SW480 (cell line): ENCODE data around the gene CENPM.
A peak's percentile ranks its signal among the peaks of the same experiment; 100 is the strongest.

Experiments used
- DNase-seq: peaks from one replicate; pipeline ENCODE4 v3.0.0-alpha.2; 2016; ENCODE audit warnings: low spot score

CENPM gene

GRCh38 chr22:41931701-41932269 lies 15.2 kb downstream of the CENPM start:
- no peak for DNase-seq

DNA sequence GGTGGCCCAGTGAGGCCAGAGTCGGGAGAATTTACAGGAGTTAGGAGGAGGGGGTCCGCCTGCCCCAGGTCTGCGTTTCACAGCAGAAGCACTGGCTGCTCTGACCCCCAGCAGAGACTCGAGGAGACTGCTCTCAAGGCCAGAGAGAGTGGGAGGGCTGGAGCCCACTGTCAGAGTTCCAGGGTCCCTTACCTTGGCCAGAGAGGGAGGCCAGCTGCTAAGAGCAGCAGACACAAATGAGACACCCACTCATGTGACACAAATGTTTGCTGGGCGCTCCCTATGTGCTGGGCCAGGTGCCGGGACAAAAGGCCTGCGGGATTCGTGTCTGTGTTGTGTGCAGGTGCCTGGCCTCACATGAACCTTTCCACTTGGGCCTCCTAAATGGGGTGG lies 17.5 kb downstream of the CENPM start:
- no peak for DNase-seq

GRCh38 chr22:41928593-41929417 lies 18.1 kb downstream of the CENPM start:
- no peak for DNase-seq

DNA sequence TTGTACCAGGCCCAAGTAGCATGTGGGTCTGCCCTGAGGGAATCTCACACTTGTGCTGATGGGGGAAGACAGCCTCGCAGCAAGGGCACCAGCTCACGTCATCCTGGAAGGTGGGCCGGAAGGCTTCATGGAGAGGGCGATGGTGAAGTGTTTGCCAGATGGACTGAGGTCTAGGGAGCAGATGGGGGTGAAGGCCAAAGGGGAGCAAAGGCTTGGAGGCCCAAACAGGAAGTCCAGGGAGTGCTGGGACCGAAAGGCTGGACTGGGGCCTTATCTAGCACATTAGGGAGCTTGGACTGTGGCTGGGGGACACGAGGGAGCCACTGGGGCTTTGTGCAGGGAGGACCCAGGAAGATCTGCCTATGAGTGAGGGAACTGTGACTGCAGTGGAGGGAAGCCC lies 19.1 kb downstream of the CENPM start:
- no peak for DNase-seq

GRCh38 chr22:41925783-41926460 lies 21.0 kb downstream of the CENPM start:
- peak; percentile 40 for DNase-seq

DNA sequence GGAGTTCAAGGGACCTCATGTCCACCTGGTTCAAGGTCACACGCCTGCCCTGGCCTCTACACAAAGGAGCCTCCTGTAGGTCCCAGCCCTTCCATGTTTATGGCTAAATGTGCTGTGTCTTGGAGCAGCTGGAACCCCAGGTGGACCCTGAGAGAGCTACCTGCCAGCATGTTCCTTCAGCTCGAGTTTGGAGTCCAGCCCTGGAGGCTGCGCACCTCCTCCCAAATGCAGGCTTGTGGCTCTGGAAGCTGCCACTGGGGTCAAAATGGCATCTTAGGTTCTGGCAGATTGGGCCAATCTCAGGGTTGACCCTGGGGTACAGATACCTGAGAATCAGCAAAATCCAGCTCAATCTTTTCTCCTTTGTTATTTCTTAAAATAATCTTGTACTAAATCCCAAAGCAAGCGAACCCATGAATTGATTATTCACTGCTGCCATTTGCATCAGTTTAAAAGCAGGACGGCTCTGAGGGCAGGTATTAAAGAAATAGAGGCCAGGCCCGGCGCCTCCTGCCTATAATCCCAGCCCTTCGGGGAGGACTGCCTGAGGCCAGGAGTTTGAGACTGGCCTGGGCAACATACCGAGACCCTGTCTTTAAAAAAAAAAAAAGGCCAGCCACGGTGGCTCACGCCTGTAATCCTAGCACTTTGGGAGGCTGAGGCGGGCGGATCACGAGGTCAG lies 23.2 kb downstream of the CENPM start:
- DNase-seq: no peak

GRCh38 chr22:41922940-41923594 lies 23.9 kb downstream of the CENPM start:
- DNase-seq: no peak

GRCh38 chr22:41922328-41922727 lies 24.6 kb downstream of the CENPM start:
- DNase-seq: no peak

- no peak for DNase-seq
Observed at GRCh38 chr22:41920271-41920976, 26.5 kb downstream of the CENPM start.

DNA sequence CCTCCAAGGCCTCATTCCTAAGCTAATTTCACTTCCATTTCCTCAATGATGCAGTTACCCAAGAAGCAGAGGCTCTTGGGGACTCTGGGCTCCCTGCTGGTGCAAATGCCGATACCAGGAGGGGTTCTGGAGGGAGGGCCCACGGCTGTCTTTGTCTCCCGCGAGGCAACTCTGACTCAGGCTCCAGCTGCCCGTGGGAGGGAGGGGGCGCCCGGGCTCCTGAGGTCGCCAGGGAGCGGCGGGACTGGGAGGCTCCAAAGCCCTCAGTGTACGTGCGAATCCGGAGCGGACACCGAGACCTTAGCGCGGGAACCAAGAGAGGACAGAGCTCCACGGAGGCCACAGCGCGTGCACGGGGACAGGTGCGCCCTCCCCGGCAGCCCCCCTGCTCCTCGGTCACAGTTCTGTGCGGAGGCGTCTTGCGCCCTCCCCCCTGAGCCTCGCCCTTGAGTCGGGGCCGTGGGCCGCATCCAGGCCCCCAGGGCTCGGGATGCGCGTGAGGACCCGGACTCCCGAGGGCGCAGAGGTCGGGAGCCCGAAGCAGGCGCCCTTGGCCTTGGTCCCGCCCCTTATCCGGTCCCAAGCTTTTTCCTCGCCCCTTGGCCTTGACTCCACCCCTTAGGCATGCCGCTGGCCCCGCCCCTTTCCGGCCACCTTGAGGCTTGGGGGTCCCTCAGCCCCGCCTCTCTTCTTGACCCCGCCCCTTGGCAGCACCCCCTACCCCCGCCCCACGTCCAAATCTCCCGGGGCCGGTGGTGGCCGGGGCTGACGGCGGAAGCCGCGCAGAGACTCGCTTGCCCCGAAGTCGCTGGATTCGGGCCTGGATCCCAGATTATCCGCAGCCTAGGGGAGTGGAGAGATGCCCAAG lies 27.4 kb downstream of the CENPM start:
- DNase-seq: no peak

DNA sequence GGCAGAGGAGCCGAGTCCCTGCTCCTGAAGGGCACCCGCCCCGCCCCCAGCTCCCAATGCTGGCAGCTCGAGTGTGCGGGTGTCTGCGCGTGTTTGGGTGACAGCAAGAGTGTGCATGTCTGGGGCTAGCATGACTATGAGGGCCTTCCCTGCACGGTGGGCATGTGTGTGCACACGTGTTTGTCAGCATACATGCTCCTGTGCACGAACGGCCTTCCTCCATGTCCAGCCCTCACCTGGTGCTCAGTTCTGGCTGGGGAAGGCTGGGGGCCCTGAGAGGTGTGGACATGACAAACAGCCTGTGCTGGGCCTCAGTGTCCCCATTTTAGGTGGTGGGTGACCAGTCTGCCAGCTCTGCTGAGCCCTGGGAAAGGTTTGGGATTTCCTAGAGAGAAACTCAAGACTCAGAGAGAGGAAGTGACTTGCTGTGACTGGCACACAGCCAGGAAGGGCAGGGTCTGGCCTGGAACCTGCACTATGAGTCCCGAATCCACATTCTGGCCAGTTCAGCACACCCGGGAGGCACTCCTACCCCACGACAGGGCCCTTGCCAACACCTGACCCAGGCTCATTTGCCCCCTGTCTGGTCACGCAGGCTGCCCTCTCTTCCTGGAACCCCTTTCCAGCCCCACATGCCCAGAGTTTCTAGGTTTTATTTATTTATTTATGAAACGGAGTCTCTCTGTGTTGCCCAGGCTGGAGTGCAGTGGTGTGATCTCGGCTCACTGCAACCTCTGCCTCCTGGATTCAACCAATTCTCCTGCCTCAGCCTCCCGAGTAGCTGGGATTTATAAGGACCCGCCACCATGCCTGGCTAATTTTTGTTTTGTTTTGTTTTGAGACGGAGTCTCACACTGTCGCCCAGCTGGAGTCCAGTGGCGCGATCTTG lies 28.8 kb downstream of the CENPM start:
- DNase-seq: no peak

- DNase-seq: no peak
Observed at GRCh38 chr22:41917375-41917902, 29.5 kb downstream of the CENPM start.

DNA sequence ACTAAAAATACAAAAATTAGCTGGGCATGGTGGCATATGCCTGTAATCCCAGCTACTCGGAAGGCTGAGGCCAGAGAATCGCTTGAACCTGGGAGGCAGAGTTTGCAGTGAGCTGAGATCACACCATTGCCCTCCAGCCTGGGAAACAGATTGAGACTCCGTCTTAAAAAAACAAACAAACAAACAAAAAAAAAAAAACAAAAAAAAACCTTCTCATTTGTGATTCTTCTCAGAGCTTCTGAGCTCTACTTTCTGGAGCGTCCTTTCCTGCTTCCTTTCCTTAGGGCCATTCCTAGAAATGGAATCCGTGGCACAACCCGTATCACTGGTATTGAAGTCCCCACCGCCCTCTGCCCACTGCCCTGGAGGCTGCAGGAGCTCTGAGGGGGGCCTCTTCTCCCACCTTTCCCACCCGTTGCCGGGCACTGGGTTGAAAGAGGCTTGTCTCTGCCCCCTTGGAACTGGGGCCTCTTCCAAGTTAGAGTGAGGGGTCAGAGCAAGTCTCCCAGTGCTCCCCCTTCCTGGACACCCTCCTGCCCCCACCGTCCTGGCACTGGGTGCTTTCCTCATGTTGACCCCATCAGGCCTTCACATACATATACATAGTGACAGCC lies 30.1 kb downstream of the CENPM start:
- no peak for DNase-seq

- DNase-seq: no peak
Observed at GRCh38 chr22:41915786-41916493, 31.0 kb downstream of the CENPM start.

GRCh38 chr22:41915035-41915785 lies 31.7 kb downstream of the CENPM start, which contains the start of gene SHISA8:
TSS of gene SHISA8 (minus strand) at chr22:41915074. CDS start at chr22:41914667, 407 bp downstream.
- DNase-seq: no peak

DNA sequence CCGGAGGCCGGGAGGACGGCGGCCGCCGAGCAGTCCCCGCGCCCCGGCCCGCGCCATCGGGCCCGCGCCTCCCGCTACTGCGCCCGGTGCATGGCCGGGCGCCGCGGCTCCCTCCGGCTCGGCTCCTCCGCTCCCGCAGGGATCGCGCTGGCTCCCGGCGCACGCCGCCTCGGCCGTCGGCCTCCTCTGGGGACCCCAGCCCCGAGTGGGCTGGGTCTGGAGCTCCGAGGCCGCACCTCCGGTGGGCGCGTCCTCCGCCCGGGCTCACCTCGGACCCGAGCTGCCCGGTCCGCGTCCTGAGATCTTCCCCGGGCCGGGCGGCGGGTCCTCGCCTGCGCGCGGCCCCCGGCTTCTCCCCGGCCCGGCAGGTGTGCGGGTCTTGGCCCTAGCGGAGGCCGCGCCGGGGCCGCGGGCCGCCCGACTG lies 32.3 kb downstream of the CENPM start:
- DNase-seq: no peak

- no peak for DNase-seq
Observed at GRCh38 chr22:41913842-41914534, 33.0 kb downstream of the CENPM start.
